DND-41 (cell line): ENCODE measurements around the gene SYT9.

Experiments
- CTCF ChIP-seq: IDR thresholded peaks from 2 replicates; pipeline ENCODE4 v1.5.1; 2012; ENCODE audit warnings: borderline replicate concordance, low read length, moderate library complexity, mild to moderate bottlenecking; ENCODE audit not compliant: poor library complexity, severe bottlenecking; ENCODE audit errors: extremely low read depth
- EZH2 ChIP-seq: IDR thresholded peaks from 3 replicates; pipeline ENCODE4 v1.6.1; 2012; ENCODE audit warnings: borderline replicate concordance, low read depth, mild to moderate bottlenecking, moderate library complexity, low read length, inconsistent platforms; ENCODE audit not compliant: severe bottlenecking

- TF ChIP-seq CTCF (no peak), EZH2 (no peak)
Measured at GRCh38 chr11:7246179-7246578, 5.5 kb upstream of the SYT9 start.
